A204.1 (cell line): Measurements from ENCODE around the gene CSE1L.
A peak's percentile ranks its signal among the peaks of the same experiment; 100 is the strongest.
"Not testable (repeated sequence)": the region's sequence is repeated elsewhere in the genome, so short reads cannot be mapped to it uniquely, and the experiment has no call there.

Source experiments
- FAIRE-seq: peaks from 2 replicates; lab custom pipeline; 2012; peaks lifted over from hg19 to GRCh38; lab: Jason Lieb, UNC

Gene CSE1L

GRCh38 chr20:49132995-49133478 lies 86.9 kb downstream of the CSE1L start:
- FAIRE-seq: peak; percentile 93

GRCh38 chr20:49133571-49133970 lies 87.5 kb downstream of the CSE1L start:
- no peak for FAIRE-seq

DNA sequence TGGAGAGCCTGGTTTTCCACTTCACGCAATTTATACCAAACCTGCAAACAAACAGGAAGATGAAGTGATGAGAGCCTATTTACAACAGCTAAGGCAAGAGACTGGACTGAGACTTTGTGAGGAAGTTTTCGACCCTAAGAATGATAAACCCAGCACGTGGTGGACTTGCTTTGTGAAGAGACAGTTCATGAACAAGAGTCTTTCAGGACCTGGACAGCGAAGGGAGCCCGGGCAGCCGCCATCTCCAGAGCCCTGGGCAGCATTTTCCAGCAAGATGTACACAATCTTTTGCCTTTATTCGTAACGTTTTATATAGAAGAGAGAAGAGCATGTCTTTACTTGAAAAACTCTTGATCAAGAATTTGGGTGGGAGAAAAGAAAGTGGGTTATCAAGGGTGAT lies 88.7 kb downstream of the CSE1L start:
- FAIRE-seq: not testable (repeated sequence)

GRCh38 chr20:49136817-49137571 lies 90.9 kb downstream of the CSE1L start:
- no peak for FAIRE-seq

- FAIRE-seq: no peak
Observed at GRCh38 chr20:49138431-49138830, 92.3 kb downstream of the CSE1L start.

DNA sequence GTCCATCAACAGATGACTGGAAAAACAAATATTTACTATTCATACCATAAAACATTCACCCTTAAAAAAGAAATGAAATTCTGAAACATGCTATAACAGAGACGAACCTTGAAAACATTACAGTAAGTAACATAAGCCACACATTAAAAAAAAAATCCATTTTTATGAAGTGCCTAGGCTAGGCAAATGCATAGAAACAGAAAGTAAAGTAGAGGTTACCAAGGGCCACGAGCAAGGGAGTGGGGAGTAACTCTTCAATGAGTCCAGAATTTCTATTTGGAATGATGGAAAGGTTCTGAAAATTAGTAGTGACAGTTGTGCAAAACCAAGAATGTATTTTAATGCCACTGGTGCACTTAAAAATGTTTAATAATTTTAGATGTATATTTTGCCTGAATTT lies 94.3 kb downstream of the CSE1L start:
- no peak for FAIRE-seq

DNA sequence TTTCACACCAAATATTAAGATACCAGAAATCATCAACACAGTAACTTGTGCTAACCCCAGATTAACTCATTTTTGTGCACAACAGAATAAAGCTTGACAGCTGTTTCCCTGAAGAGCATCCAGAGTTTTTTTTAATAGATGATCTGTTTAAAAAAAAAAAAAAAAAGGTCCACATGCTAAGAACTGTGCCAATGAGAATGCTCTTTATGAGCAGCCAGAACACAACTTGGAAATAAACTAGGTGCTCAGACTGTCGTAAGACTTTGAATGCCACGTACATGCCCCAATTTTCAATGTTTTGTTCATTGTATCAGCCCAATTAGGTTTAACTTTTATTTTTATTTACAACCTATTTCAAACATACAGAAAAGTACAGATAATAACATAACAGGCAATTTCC lies 94.7 kb downstream of the CSE1L start:
- FAIRE-seq: no peak
